Peyer's patch (tissue), 4 donors: ENCODE results near the gene NUAK1.

Source experiments
- CTCF ChIP-seq, 6 experiments: fragments of 450-650 bp in 4 of 6; fragments of 200-600 bp in 2 of 6; sonication (generic) in 1 of 6; IDR thresholded peaks; one replicate each; pipeline ENCODE4 v1.5.1; 2017 to 2019; ENCODE audit warnings: antibody characterized with exemption in 6 of 6, mild to moderate bottlenecking in 3 of 6, moderate library complexity in 1 of 6
- POLR2A ChIP-seq, 2 donors: fragments of 450-650 bp; IDR thresholded peaks; one replicate each; pipeline ENCODE4 v1.5.1; 2017; ENCODE audit warnings: antibody characterized with exemption in 2 of 2, mild to moderate bottlenecking in 2 of 2, moderate library complexity in 2 of 2

DNA sequence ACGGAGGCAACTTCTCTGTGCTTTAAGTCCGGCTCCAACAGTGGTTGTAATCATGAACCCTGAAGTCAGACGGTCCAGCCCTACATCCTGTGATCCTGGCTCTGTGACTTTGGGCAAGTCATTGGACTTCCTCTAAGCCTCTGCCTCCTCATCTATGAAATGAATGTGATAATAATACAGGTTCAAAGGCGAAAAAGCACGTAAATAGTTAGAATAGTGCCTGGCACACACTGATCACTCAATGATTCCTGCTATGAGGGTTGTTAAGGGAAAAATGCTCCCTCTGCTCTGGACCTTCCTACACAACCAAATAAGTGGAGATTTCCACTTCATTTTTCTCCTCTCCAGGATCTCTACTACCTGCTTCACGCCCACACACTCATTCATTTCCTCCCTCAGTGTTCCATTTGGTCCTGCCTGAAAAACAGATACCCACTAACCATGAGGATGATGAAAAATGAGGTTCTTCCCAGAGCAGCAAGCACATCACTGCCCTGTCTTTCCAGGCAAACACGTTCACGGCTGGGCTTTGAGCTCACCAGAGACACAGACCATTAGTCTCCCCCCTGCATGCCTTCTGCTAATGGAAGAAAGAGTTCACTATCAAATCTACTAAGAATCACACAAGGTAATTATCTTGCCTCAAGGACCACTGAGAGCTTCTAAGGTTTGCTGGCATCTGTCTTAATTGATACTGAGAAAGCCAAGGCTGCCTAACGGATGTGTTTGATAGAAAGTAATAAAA lies 13.2 kb downstream of the NUAK1 start:
- TF ChIP-seq POLR2A (IDR thresholded peaks at IDR 0.05) (no peak), CTCF (IDR thresholded peaks at IDR 0.05) (no peak)
